ENCODE data around the gene FRAS1. TPM values are rescaled to one million over a fixed set of nuclear protein-coding genes. Genes with fewer than 3 reads are reported as not detected.
"Not testable (repeated sequence)": the region's sequence is repeated elsewhere in the genome, so short reads cannot be mapped to it uniquely, and the experiment has no call there.

The FRAS1 gene
- total RNA-seq, 1 donor from 2014 or later = 13.7 TPM

DNA sequence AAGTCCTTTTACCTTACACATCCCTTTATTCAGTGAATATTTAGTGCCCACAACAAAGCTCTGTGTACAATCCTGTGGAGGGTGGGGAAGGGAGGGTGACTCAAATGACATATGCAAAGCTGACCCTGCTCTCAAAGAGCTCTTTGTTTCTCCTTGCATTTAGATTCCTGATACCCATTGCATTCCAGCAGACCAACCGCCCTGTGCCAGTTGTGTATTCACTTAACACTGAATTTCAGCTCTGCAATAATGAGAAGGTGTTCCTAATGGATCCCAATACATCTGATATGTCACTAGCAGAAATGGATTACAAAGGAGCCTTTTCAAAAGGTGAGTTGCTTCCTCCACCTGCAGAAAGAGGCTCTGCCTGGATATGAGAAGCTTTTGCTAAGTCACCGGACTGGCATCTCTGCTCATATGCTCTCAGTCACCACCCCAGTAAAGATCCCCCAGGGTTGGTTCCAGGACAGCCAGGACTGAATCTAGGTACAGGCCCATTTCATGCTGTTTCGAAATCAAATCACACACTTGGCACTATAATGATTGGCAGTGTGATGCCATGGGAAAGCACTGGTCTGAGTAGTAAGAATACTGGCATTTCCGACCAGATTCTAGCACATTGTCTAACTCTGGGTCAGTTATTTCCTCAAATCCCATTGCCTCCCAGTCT, 477.3 kb downstream of the FRAS1 start:
- DNase-seq (ENCODE audit: low read depth) (peak; percentile 52), FAIRE-seq (no peak)
- H3K27me3 ChIP-seq (ENCODE audit: control insufficient read depth, insufficient read depth, low read length) = no peaks in the 10 kb centered on the region
- H3K4me3 ChIP-seq (ENCODE audit: low read depth, low read length) = no peak overlapping the region
- H3K36me3 ChIP-seq (ENCODE audit: control insufficient read depth, insufficient read depth, low read length) = no peaks in the 10 kb centered on the region
- TF ChIP-seq, protein P1, sequence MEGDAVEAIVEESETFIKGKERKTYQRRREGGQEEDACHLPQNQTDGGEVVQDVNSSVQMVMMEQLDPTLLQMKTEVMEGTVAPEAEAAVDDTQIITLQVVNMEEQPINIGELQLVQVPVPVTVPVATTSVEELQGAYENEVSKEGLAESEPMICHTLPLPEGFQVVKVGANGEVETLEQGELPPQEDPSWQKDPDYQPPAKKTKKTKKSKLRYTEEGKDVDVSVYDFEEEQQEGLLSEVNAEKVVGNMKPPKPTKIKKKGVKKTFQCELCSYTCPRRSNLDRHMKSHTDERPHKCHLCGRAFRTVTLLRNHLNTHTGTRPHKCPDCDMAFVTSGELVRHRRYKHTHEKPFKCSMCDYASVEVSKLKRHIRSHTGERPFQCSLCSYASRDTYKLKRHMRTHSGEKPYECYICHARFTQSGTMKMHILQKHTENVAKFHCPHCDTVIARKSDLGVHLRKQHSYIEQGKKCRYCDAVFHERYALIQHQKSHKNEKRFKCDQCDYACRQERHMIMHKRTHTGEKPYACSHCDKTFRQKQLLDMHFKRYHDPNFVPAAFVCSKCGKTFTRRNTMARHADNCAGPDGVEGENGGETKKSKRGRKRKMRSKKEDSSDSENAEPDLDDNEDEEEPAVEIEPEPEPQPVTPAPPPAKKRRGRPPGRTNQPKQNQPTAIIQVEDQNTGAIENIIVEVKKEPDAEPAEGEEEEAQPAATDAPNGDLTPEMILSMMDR (IDR thresholded peaks at IDR 0.05; ENCODE audit: insufficient read depth, low read length, severe bottlenecking) = no peak

DNA sequence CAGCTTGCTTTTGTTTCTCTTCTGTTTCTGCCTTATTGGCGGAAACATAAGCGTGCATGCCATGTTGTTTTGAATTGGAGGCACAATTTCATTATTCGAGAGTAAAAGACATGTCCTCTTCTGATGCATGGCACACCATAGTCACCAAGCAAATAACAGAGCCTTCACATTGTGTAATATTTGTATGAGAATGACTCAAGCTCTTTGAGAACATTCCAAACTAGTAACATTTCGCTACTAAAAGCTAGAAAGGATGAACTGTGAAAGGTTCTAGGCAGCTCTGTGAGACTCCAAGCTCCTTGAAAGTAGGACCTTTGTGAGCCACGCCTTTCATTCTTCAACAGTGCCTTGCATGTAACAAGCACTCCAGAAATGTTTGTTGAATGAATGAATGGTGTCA, 485.2 kb downstream of the FRAS1 start:
- TF ChIP-seq, protein P1 (IDR thresholded peaks at IDR 0.05; ENCODE audit: insufficient read depth, low read length, severe bottlenecking) = no peak
- H3K27me3 ChIP-seq (ENCODE audit: control insufficient read depth, insufficient read depth, low read length) = no peaks in the 10 kb centered on the region
- DNase-seq (ENCODE audit: low read depth) (peak; percentile 90), FAIRE-seq (peak; percentile 92)
- H3K36me3 ChIP-seq (ENCODE audit: control insufficient read depth, insufficient read depth, low read length) = no peaks in the 10 kb centered on the region
- H3K4me3 ChIP-seq (ENCODE audit: low read depth, low read length) = no peak overlapping the region

GRCh38 chr4:78543424-78544125, 486.5 kb downstream of the FRAS1 start:
- no peak overlapping the region for H3K4me3 ChIP-seq (ENCODE audit: low read depth, low read length)
- no peaks in the 10 kb centered on the region for H3K36me3 ChIP-seq (ENCODE audit: control insufficient read depth, insufficient read depth, low read length)
- no peaks in the 10 kb centered on the region for H3K27me3 ChIP-seq (ENCODE audit: control insufficient read depth, insufficient read depth, low read length)
- TF ChIP-seq, protein P1 (IDR thresholded peaks at IDR 0.05; ENCODE audit: insufficient read depth, low read length, severe bottlenecking) = no peak
- no peak for DNase-seq (ENCODE audit: low read depth)
- FAIRE-seq = no peak

DNA sequence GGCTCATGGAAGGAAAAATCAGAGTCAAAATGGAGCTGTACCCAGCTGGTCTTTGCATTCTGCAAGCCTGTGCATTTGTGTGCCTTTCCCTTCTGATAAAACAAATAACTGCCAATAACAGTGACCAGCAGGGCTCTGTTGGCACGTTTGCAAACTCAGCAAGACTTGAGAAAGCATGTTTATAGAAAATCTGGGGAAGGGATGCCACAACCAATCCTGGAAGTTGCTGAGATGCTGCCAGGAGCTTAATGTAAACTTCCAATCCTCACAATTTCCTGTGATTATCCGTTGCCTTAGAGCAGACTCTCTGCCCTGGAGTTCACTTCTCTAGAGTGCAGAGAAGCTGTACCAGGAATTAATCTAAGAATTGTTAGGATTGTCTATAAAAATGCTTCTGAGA, 487.6 kb downstream of the FRAS1 start:
- H3K4me3 ChIP-seq (ENCODE audit: low read depth, low read length) = no peak overlapping the region
- no peaks in the 10 kb centered on the region for H3K36me3 ChIP-seq (ENCODE audit: control insufficient read depth, insufficient read depth, low read length)
- H3K27me3 ChIP-seq (ENCODE audit: control insufficient read depth, insufficient read depth, low read length) = no peaks in the 10 kb centered on the region
- no peak for DNase-seq (ENCODE audit: low read depth)
- FAIRE-seq = no peak
- TF ChIP-seq, protein P1 (IDR thresholded peaks at IDR 0.05; ENCODE audit: insufficient read depth, low read length, severe bottlenecking) = no peak

DNA sequence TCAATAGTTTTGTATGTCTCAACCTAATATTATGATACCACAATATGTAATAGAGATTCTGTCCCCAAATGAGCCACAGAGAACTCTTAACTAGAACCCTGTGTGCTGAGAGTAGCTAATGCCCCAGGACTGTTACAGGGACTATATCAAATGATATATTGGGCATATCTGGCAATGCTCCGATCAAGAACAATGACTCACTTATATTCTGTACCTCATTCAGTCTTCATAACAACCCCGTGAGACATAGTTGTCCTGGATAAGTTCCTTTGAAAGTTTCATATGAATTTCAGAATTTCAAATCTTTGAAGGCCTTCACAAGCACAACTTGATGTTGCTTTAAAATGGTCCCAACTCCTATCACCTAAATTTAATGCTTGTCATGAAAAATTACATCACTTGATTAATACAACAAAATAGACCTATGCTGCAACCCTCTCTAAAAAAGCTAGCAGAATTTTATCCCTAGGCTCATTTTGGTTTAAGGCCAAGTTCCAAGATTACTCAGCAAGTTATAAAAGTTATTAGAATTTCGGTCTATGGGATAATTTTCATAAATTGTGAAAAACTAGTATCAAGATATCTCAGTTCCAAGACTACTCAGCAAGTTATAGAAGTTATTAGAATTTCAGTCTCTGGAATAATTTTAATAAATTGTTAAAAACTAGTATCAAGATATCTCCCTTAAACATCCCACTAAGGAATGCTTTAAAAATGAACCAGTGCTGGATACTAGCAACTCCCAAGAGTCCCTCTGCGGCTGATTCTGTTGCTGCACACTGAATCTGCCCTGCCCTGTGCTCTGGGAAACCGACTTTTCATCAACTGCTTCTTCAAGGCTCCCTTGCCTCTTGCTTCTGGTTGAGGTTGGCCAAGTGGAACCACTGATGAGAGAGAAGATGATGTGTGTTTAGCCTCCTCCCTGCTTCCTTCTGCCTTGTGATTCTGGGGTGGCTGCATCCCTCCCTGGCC, 488.4 kb downstream of the FRAS1 start:
- no peak for DNase-seq (ENCODE audit: low read depth)
- no peak for FAIRE-seq
- TF ChIP-seq, protein P1 (IDR thresholded peaks at IDR 0.05; ENCODE audit: insufficient read depth, low read length, severe bottlenecking) = no peak
- Histone ChIP-seq H3K36me3 (ENCODE audit: control insufficient read depth, insufficient read depth, low read length) (no peaks in the 10 kb centered on the region), H3K4me3 (ENCODE audit: low read depth, low read length) (no peak overlapping the region), H3K27me3 (ENCODE audit: control insufficient read depth, insufficient read depth, low read length) (no peaks in the 10 kb centered on the region)

DNA sequence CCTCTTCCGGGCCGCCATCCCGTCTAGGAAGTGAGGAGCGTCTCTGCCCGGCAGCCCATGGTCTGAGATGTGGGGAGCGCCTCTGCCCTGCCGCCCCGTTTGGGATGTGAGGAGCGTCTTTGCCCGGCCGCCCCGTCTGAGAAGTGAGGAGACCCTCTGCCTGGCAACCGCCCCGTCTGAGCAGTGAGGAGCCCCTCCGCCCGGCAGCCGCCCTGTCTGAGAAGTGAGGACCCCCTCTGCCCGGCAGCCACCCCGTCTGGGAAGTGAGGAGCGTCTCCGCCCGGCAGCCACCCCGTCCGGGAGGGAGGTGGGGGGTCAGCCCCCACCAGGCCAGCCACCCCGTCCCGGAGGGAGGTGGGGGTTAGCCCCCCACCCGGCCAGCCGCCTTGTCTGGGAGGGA, 490.8 kb downstream of the FRAS1 start:
- H3K4me3 ChIP-seq (ENCODE audit: low read depth, low read length); H3K36me3 ChIP-seq (ENCODE audit: control insufficient read depth, insufficient read depth, low read length); FAIRE-seq; DNase-seq (ENCODE audit: low read depth); H3K27me3 ChIP-seq (ENCODE audit: control insufficient read depth, insufficient read depth, low read length): not testable (repeated sequence)

GRCh38 chr4:78548889-78549288, 491.8 kb downstream of the FRAS1 start:
- H3K4me3 ChIP-seq (ENCODE audit: low read depth, low read length); DNase-seq (ENCODE audit: low read depth); H3K27me3 ChIP-seq (ENCODE audit: control insufficient read depth, insufficient read depth, low read length); FAIRE-seq; H3K36me3 ChIP-seq (ENCODE audit: control insufficient read depth, insufficient read depth, low read length): not testable (repeated sequence)
